Esophagus muscularis mucosa (tissue), 3 donors: ENCODE measurements around the gene CAMK1D.

ENCODE experiments used
- POLR2A ChIP-seq: fragments of 450-650 bp; IDR thresholded peaks from one replicate; pipeline ENCODE4 v1.6.1; 2017; ENCODE audit warnings: antibody characterized with exemption, moderate library complexity, mild to moderate bottlenecking, low read depth
- TF ChIP-seq, protein P1 (sequence below), 3 experiments: fragments of 200-600 bp in 2 of 3; fragments of 450-650 bp in 1 of 3; sonication (generic) in 2 of 3; IDR thresholded peaks; one replicate each; pipeline ENCODE4 v1.5.1; 2017 to 2019; ENCODE audit warnings: antibody characterized with exemption in 3 of 3, mild to moderate bottlenecking in 2 of 3, moderate library complexity in 1 of 3

DNA sequence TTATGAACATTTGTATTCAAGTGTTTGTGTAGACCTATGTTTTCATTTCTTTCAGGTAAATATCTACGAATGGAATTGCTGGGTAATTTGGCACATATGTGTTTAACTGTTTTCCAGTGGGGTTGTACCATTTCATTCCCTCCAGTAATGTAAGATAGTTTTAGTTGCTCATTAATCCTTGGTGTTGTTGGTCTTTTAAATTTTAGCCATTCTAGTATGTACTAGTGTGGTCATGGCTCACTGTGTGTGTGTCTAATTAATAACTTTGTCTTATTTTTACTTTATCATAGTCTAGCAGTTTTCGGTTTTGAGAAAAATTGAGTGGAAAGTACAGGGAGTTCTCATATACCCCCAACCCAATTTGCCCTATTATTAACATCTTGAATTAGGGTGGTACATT is 278.8 kb downstream of the CAMK1D start:
- TF ChIP-seq, protein P1, sequence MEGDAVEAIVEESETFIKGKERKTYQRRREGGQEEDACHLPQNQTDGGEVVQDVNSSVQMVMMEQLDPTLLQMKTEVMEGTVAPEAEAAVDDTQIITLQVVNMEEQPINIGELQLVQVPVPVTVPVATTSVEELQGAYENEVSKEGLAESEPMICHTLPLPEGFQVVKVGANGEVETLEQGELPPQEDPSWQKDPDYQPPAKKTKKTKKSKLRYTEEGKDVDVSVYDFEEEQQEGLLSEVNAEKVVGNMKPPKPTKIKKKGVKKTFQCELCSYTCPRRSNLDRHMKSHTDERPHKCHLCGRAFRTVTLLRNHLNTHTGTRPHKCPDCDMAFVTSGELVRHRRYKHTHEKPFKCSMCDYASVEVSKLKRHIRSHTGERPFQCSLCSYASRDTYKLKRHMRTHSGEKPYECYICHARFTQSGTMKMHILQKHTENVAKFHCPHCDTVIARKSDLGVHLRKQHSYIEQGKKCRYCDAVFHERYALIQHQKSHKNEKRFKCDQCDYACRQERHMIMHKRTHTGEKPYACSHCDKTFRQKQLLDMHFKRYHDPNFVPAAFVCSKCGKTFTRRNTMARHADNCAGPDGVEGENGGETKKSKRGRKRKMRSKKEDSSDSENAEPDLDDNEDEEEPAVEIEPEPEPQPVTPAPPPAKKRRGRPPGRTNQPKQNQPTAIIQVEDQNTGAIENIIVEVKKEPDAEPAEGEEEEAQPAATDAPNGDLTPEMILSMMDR (IDR thresholded peaks at IDR 0.05) = no peak
- TF ChIP-seq POLR2A = no peak
